Measurements from ENCODE around the gene EEFSEC.

The EEFSEC gene

GRCh38 chr3:128339491-128340012, 186.3 kb downstream of the EEFSEC start:
- DNase-seq, result no peak

GRCh38 chr3:128340198-128340903, 187.1 kb downstream of the EEFSEC start:
- DNase-seq, result no peak

- DNase-seq, result no peak
Measured at GRCh38 chr3:128340904-128341555, 187.7 kb downstream of the EEFSEC start.

- no peak for DNase-seq
Measured at GRCh38 chr3:128341659-128342395, 188.5 kb downstream of the EEFSEC start.

GRCh38 chr3:128342701-128343180, 189.5 kb downstream of the EEFSEC start:
- DNase-seq, result no peak

GRCh38 chr3:128343287-128344051, 190.2 kb downstream of the EEFSEC start:
- no peak for DNase-seq

GRCh38 chr3:128344052-128344735, 190.9 kb downstream of the EEFSEC start:
- DNase-seq, result no peak

GRCh38 chr3:128345196-128345595, 191.9 kb downstream of the EEFSEC start:
- no peak for DNase-seq

- no peak for DNase-seq
Measured at GRCh38 chr3:128346562-128346961, 193.3 kb downstream of the EEFSEC start.

- no peak for DNase-seq
Measured at GRCh38 chr3:128347282-128347681, 194.0 kb downstream of the EEFSEC start.

GRCh38 chr3:128348075-128348474, 194.8 kb downstream of the EEFSEC start:
- DNase-seq, result no peak

GRCh38 chr3:128348805-128349531, 195.7 kb downstream of the EEFSEC start:
- no peak for DNase-seq

- no peak for DNase-seq
Measured at GRCh38 chr3:128349963-128350599, 196.8 kb downstream of the EEFSEC start.

GRCh38 chr3:128351546-128351945, 198.3 kb downstream of the EEFSEC start:
- no peak for DNase-seq

GRCh38 chr3:128352326-128352725, 199.0 kb downstream of the EEFSEC start:
- DNase-seq, result no peak

GRCh38 chr3:128353361-128353965, 200.2 kb downstream of the EEFSEC start:
- no peak for DNase-seq

- DNase-seq, result no peak
Measured at GRCh38 chr3:128353991-128354687, 200.9 kb downstream of the EEFSEC start.

- DNase-seq, result no peak
Measured at GRCh38 chr3:128354788-128355542, 201.7 kb downstream of the EEFSEC start.

- DNase-seq, result no peak
Measured at GRCh38 chr3:128355543-128355919, 202.2 kb downstream of the EEFSEC start.

Data from activated CD8-positive, alpha-beta memory T cell treated with anti-CD3 and anti-CD28 coated beads for 24 hours (primary cell).